Measurements from ENCODE around the gene GPC6. TPM values are rescaled to one million over a fixed set of nuclear protein-coding genes. Genes with fewer than 3 reads are reported as not detected.

GPC6 gene
- total and polyA plus RNA-seq, 2 donors (not counting 1 experiment from before 2014, with no cell fraction given): not detected

- H3K9ac ChIP-seq (ENCODE audit: low read length): no peak overlapping the region
- H3K27me3 Mint-ChIP-seq: no peaks in the 10 kb centered on the region
- no CpG with 5 or more reads among the region's 3 CpGs for WGBS (ENCODE audit: insufficient coverage)
- DNase-seq (no peak), ATAC-seq (ENCODE audit: low read depth) (no peak)
- POLR2A ChIA-PET: no interaction called here
- H3K27ac Mint-ChIP-seq: no peak overlapping the region
- no peak overlapping the region for H2AFZ ChIP-seq (ENCODE audit: insufficient read depth, low read depth, low read length, poor library complexity, severe bottlenecking)
- CTCF ChIA-PET: no interaction called here
- H3K4me2 ChIP-seq (replicated peaks; ENCODE audit: low read depth, low read length, poor library complexity, severe bottlenecking): no peak overlapping the region
- TF ChIP-seq CTCF (IDR thresholded peaks at IDR 0.05) (no peak), EZH2 (IDR thresholded peaks at IDR 0.05; ENCODE audit: borderline replicate concordance, insufficient read depth, low read depth, low read length, poor library complexity, severe bottlenecking) (no peak)
- intact Hi-C loops (cut with micrococcal nuclease): no loop called here
- no peaks in the 10 kb centered on the region for H3K36me3 ChIP-seq (replicated peaks in 1 of 2; ENCODE audit: control extremely low read depth in 1 of 2, control insufficient read depth in 1 of 2, extremely low read depth in 1 of 2, insufficient read depth in 2 of 2, low read length in 1 of 2)
- no peaks in the 10 kb centered on the region for H3K9me3 Mint-ChIP-seq (ENCODE audit: insufficient read depth)
- no peaks in the 10 kb centered on the region for H3K79me2 ChIP-seq (ENCODE audit: control insufficient read depth, insufficient read depth, low read length)
- no peaks in the 10 kb centered on the region for H3K4me1 ChIP-seq (ENCODE audit: control insufficient read depth in 2 of 2, insufficient read depth in 2 of 2, low read length in 2 of 2)
- no peak overlapping the region for H3K27ac ChIP-seq (ENCODE audit: low read length in 2 of 2)
- no peaks in the 10 kb centered on the region for H4K20me1 ChIP-seq (ENCODE audit: control insufficient read depth, insufficient read depth, low read length, poor library complexity, severe bottlenecking)
- H3K4me3 Mint-ChIP-seq: no peak overlapping the region
- no peaks in the 10 kb centered on the region for H3K9me3 ChIP-seq (ENCODE audit: control extremely low read depth in 1 of 3, control insufficient read depth in 2 of 3, insufficient read depth in 1 of 3, low read length in 2 of 3)
- no peaks in the 10 kb centered on the region for H3K4me1 Mint-ChIP-seq
- no peaks in the 10 kb centered on the region for H3K27me3 ChIP-seq (replicated peaks in 1 of 4; ENCODE audit: control extremely low read depth in 1 of 4, control insufficient read depth in 3 of 4, insufficient read depth in 4 of 4, low read length in 3 of 4)
- no peak overlapping the region for H3K4me3 ChIP-seq (ENCODE audit: control extremely low read depth in 1 of 5, extremely low read depth in 1 of 5, insufficient read depth in 1 of 5, low read depth in 2 of 5, low read length in 4 of 5)
Observed at GRCh38 chr13:93977986-93978385, 751.4 kb downstream of the GPC6 start.

GRCh38 chr13:93981426-93981977 is 754.9 kb downstream of the GPC6 start:
- H3K79me2 ChIP-seq (ENCODE audit: control insufficient read depth, insufficient read depth, low read length): no peaks in the 10 kb centered on the region
- no peaks in the 10 kb centered on the region for H3K9me3 ChIP-seq (ENCODE audit: control extremely low read depth in 1 of 3, control insufficient read depth in 2 of 3, insufficient read depth in 1 of 3, low read length in 2 of 3)
- no peak for ATAC-seq (ENCODE audit: low read depth)
- H3K4me2 ChIP-seq (replicated peaks; ENCODE audit: low read depth, low read length, poor library complexity, severe bottlenecking): no peak overlapping the region
- H4K20me1 ChIP-seq (ENCODE audit: control insufficient read depth, insufficient read depth, low read length, poor library complexity, severe bottlenecking): no peaks in the 10 kb centered on the region
- TF ChIP-seq CTCF (IDR thresholded peaks at IDR 0.05) (no peak), EZH2 (IDR thresholded peaks at IDR 0.05; ENCODE audit: borderline replicate concordance, insufficient read depth, low read depth, low read length, poor library complexity, severe bottlenecking) (no peak)
- no peak overlapping the region for H2AFZ ChIP-seq (ENCODE audit: insufficient read depth, low read depth, low read length, poor library complexity, severe bottlenecking)
- H3K9ac ChIP-seq (ENCODE audit: low read length): no peak overlapping the region
- H3K27me3 ChIP-seq (replicated peaks in 1 of 4; ENCODE audit: control extremely low read depth in 1 of 4, control insufficient read depth in 3 of 4, insufficient read depth in 4 of 4, low read length in 3 of 4): no peaks in the 10 kb centered on the region
- no peak overlapping the region for H3K27ac Mint-ChIP-seq
- H3K4me1 Mint-ChIP-seq: no peaks in the 10 kb centered on the region
- H3K9me3 Mint-ChIP-seq (ENCODE audit: insufficient read depth): no peaks in the 10 kb centered on the region
- no peak overlapping the region for H3K4me3 ChIP-seq (ENCODE audit: control extremely low read depth in 1 of 5, extremely low read depth in 1 of 5, insufficient read depth in 1 of 5, low read depth in 2 of 5, low read length in 4 of 5)
- H3K4me1 ChIP-seq (ENCODE audit: control insufficient read depth in 2 of 2, insufficient read depth in 2 of 2, low read length in 2 of 2): no peaks in the 10 kb centered on the region
- no peak for DNase-seq
- no peak overlapping the region for H3K4me3 Mint-ChIP-seq
- no peak overlapping the region for H3K27ac ChIP-seq (ENCODE audit: low read length in 2 of 2)
- WGBS (ENCODE audit: insufficient coverage): no CpG with 5 or more reads among the region's 1 CpG
- intact Hi-C loops (cut with micrococcal nuclease): no loop called here
- POLR2A ChIA-PET: no interaction called here
- CTCF ChIA-PET: no interaction called here
- no peaks in the 10 kb centered on the region for H3K27me3 Mint-ChIP-seq
- H3K36me3 ChIP-seq (replicated peaks in 1 of 2; ENCODE audit: control extremely low read depth in 1 of 2, control insufficient read depth in 1 of 2, extremely low read depth in 1 of 2, insufficient read depth in 2 of 2, low read length in 1 of 2): no peaks in the 10 kb centered on the region

Data from B cell (primary cell).